Esophagus muscularis mucosa (tissue), 4 donors: ENCODE measurements around the gene HGD. TPM values are rescaled to one million over a fixed set of nuclear protein-coding genes. Genes with fewer than 3 reads are reported as not detected.

Experiments used
- DNase-seq: peaks from one replicate; pipeline ENCODE4 v3.0.0-alpha.2; 2017; ENCODE audit errors: extremely low spot score
- H3K27ac ChIP-seq, 4 donors: fragments of 200-600 bp; sonication (generic); replicated peaks in 1 of 4; 1 replicate in 3 of 4; 2 replicates in 1 of 4; pipeline ENCODE4 v1.5.1; 2016 to 2019; ENCODE audit warnings: mild to moderate bottlenecking in 1 of 4
- H3K27me3 ChIP-seq, 4 donors: fragments of 200-600 bp; sonication (generic); one replicate each; pipeline versions ENCODE4 v1.5.1 to v1.6.0; 2016 to 2019
- H3K36me3 ChIP-seq, 4 donors: fragments of 200-600 bp; sonication (generic); one replicate each; pipeline ENCODE4 v1.5.1; 2016 to 2019
- H3K4me1 ChIP-seq, 4 donors: fragments of 200-600 bp; sonication (generic); one replicate each; pipeline ENCODE4 v1.5.1; 2016 to 2019
- H3K4me3 ChIP-seq, 4 donors: fragments of 200-600 bp; sonication (generic); 1 replicate in 2 of 4; 2 replicates in 2 of 4; pipeline ENCODE4 v1.5.1; 2016 to 2019; ENCODE audit warnings: mild to moderate bottlenecking in 4 of 4, moderate library complexity in 1 of 4
- H3K9me3 ChIP-seq, 4 donors: fragments of 200-600 bp; sonication (generic); 1 replicate in 3 of 4; 2 replicates in 1 of 4; pipeline ENCODE4 v1.5.1; 2016 to 2019
- EP300 ChIP-seq: sonication (generic); formaldehyde crosslinking; IDR thresholded peaks from one replicate; pipeline ENCODE4 v1.6.1; 2017; ENCODE audit warnings: antibody characterized with exemption
- POLR2A ChIP-seq: fragments of 450-650 bp; IDR thresholded peaks from one replicate; pipeline ENCODE4 v1.6.1; 2017; ENCODE audit warnings: antibody characterized with exemption, moderate library complexity, mild to moderate bottlenecking, low read depth
- POLR2AphosphoS5 ChIP-seq, 2 donors: sonication (generic); formaldehyde crosslinking; IDR thresholded peaks; one replicate each; pipeline ENCODE4 v1.6.1; 2017; ENCODE audit warnings: antibody characterized with exemption in 2 of 2
- WGBS: methylation state at CpG from one replicate; pipeline ENCODE4 v1.1.5; 2018; 5-methylcytosine and 5-hydroxymethylcytosine counted together
- intact Hi-C: fragments of 100-400 bp; cut with DNase I; formaldehyde crosslinking; loops from one replicate; pipeline ENCODE4 v1.15.1; 2023
- total RNA-seq, 4 donors: library from RNA; depleted of rRNA; stranded (reverse); fragments of >200 nt; gene quantifications; one replicate each; pipeline versions ENCODE4 v1.1.0 to v1.2.1, GENCODE V29; 2016
- TF ChIP-seq, protein P1 (sequence below), 3 experiments: fragments of 200-600 bp in 2 of 3; fragments of 450-650 bp in 1 of 3; sonication (generic) in 2 of 3; IDR thresholded peaks; one replicate each; pipeline ENCODE4 v1.5.1; 2017 to 2019; ENCODE audit warnings: antibody characterized with exemption in 3 of 3, mild to moderate bottlenecking in 2 of 3, moderate library complexity in 1 of 3

HGD gene
- total RNA-seq, 4 donors from 2014 or later: 0.69 TPM; not detected in 3

DNA sequence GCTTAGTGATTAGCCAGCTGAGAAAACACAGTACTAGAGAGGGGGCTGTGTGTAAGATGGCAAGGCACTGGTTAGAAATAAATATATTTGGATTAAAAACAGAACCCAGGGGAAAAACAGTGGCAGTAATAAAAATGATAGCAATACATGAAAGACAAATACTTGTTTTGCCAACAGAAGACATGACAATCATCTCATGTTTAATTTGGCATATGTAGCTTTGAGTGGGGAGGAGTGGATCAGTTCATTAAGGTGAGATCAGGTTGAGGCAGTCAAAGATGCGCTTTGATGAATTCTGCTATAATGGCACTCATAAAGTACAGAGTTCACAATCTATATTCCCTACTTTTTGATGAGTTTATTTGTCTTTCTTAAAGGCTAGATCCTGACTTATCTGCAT lies 3.4 kb upstream of the HGD start:
- H3K9me3 ChIP-seq: no peaks in the 10 kb centered on the region
- intact Hi-C loops: no loop called here
- no peak for DNase-seq
- no peak overlapping the region for H3K4me3 ChIP-seq
- TF ChIP-seq POLR2AphosphoS5 (IDR thresholded peaks at IDR 0.05) (no peak), POLR2A (no peak), EP300 (no peak)
- TF ChIP-seq, protein P1, sequence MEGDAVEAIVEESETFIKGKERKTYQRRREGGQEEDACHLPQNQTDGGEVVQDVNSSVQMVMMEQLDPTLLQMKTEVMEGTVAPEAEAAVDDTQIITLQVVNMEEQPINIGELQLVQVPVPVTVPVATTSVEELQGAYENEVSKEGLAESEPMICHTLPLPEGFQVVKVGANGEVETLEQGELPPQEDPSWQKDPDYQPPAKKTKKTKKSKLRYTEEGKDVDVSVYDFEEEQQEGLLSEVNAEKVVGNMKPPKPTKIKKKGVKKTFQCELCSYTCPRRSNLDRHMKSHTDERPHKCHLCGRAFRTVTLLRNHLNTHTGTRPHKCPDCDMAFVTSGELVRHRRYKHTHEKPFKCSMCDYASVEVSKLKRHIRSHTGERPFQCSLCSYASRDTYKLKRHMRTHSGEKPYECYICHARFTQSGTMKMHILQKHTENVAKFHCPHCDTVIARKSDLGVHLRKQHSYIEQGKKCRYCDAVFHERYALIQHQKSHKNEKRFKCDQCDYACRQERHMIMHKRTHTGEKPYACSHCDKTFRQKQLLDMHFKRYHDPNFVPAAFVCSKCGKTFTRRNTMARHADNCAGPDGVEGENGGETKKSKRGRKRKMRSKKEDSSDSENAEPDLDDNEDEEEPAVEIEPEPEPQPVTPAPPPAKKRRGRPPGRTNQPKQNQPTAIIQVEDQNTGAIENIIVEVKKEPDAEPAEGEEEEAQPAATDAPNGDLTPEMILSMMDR (IDR thresholded peaks at IDR 0.05): no peak
- H3K36me3 ChIP-seq: peaks cover 0 to 10% (median 5%) of the 10 kb centered on the region in 4 donors
- H3K27ac ChIP-seq: no peak overlapping the region
- H3K27me3 ChIP-seq: no peaks in the 10 kb centered on the region
- WGBS: 96% methylated on average over 1 of the region's 1 CpG
- H3K4me1 ChIP-seq: no peaks in the 10 kb centered on the region

DNA sequence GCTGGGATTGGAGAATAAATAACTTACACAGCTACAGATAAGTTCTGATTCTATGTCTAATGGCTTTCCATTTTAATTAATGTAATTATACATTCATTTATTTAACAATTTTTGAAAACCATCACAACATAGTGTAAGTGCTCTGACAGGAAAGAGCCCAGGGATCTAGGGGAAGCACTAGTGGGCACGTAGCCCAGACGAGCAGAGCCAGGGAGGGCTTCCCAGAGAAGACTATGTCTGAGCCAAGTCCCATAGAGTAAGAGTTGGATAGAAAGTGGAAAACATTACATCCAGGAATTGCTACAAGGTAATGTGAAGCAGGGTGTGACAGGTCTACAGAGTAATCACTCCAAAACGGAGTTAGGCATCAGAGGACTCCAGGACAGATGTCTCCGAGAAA lies 2.9 kb upstream of the HGD start:
- Histone ChIP-seq H3K27me3 (no peaks in the 10 kb centered on the region), H3K4me1 (no peaks in the 10 kb centered on the region), H3K9me3 (no peaks in the 10 kb centered on the region), H3K4me3 (no peak overlapping the region), H3K27ac (no peak overlapping the region), H3K36me3 (peaks cover 0 to 10% (median 5%) of the 10 kb centered on the region in 4 donors)
- intact Hi-C loops: no loop called here
- WGBS: 57% methylated on average over 4 of the region's 4 CpGs
- DNase-seq: no peak
- TF ChIP-seq POLR2A (no peak), POLR2AphosphoS5 (IDR thresholded peaks at IDR 0.05) (no peak)
- TF ChIP-seq, protein P1 (IDR thresholded peaks at IDR 0.05): no peak

DNA sequence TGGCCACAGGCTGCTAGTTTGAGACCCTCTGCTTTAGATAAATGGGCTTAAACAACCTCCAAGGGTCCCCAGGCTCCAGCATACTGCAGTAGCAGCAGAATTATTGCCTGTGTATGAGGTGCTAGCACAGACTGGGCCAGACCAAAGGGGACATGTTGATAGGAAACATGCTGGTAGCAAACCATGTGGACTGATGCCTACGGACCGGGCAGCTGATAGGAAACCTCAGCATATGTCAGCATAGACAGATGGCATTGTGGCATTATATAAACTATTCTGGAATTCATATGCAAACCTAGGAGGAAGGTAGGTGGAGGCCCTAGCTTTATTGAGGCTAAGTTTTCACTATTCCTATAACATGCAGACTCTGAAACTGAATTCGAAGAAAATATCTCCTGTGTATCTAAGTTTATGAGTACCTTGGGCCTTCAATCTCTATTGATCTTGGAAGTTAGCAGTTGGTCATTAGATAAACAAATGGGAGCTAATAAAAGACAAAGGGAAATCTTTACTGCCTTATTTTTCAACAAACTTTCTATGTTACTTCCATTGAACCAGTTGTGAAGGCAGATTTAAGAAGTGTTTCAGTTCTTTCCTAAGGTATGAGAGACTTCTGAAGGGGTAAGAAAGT lies 1.7 kb upstream of the HGD start:
- Histone ChIP-seq H3K27me3 (no peaks in the 10 kb centered on the region), H3K9me3 (no peaks in the 10 kb centered on the region), H3K27ac (no peak overlapping the region), H3K4me1 (peaks cover 5 to 8% (median 6%) of the 10 kb centered on the region in 4 donors), H3K4me3 (no peak overlapping the region), H3K36me3 (peaks cover 0 to under 1% (median 0%) of the 10 kb centered on the region in 4 donors)
- WGBS: 87% methylated on average over 3 of the region's 3 CpGs
- TF ChIP-seq POLR2AphosphoS5 (IDR thresholded peaks at IDR 0.05): no peak
- no peak for TF ChIP-seq POLR2A
- TF ChIP-seq EP300: no peak
- DNase-seq: no peak
- intact Hi-C loops: no loop called here

DNA sequence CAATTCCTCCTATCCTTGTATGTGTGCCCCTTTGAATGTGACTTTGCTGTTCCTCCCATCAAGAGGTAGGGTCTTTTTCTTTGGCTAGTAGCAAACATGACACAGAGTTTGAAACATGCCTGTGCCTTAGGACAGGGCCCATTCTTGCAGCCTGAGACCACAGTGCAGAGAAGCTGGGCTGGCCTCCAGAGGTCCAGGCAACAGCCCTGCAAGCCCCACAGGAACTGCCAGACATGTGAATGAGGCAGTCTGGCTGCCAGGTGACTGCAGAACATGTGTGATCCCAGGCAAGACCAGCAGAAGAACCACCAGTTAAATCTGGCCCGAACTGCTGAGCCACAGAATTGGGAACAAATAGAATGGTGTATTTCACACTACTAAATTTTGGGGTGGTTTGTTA lies 1.2 kb upstream of the HGD start:
- WGBS: 100% methylated on average over 1 of the region's 1 CpG
- Histone ChIP-seq H3K27me3 (no peaks in the 10 kb centered on the region), H3K36me3 (no peaks in the 10 kb centered on the region), H3K27ac (no peak overlapping the region), H3K9me3 (no peaks in the 10 kb centered on the region), H3K4me1 (peaks cover 8 to 14% (median 12%) of the 10 kb centered on the region in 4 donors), H3K4me3 (no peak overlapping the region)
- intact Hi-C loops: no loop called here
- DNase-seq: no peak
- TF ChIP-seq, protein P1 (IDR thresholded peaks at IDR 0.05): no peak
- no peak for TF ChIP-seq POLR2A
- no peak for TF ChIP-seq POLR2AphosphoS5 (IDR thresholded peaks at IDR 0.05)
- TF ChIP-seq EP300: no peak

DNA sequence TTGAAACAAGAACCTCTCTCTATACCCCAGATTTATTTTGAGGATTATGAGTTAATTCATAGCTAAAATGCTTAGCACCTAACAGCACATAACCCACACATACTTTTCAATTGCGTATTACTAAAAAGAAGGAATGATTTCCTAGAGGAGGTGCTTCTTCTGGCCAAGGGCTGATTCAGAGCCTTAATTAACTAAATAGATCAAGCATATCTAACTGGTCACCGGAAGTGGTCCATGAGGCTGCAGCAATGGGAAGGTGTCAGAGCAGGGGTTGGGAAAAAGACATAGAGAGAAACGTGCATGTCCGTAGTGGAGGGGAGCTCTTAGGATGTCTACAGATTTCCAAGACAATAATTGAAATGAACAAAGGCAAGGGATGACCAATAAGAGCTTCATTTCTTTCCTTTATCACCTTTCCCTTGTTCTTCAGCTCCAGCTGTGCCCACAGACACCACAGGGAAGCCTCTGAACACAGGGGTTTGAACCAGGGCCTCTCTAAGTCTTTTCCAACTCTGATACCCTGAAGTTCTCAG lies 467 bp downstream of the HGD start:
- intact Hi-C loops: no loop called here
- Histone ChIP-seq H3K27ac (no peak overlapping the region), H3K36me3 (no peaks in the 10 kb centered on the region), H3K4me3 (no peak overlapping the region), H3K9me3 (no peaks in the 10 kb centered on the region), H3K27me3 (no peaks in the 10 kb centered on the region), H3K4me1 (peaks cover 8 to 17% (median 16%) of the 10 kb centered on the region in 4 donors)
- no peak for DNase-seq
- TF ChIP-seq, protein P1 (IDR thresholded peaks at IDR 0.05): no peak
- TF ChIP-seq POLR2AphosphoS5 (IDR thresholded peaks at IDR 0.05) (no peak), POLR2A (no peak)
- 89% methylated on average over 4 of the region's 4 CpGs for WGBS
